ENCODE measurements around the gene ANKRD34A.
A peak's percentile ranks its signal among the peaks of the same experiment; 100 is the strongest.

ANKRD34A gene

DNA sequence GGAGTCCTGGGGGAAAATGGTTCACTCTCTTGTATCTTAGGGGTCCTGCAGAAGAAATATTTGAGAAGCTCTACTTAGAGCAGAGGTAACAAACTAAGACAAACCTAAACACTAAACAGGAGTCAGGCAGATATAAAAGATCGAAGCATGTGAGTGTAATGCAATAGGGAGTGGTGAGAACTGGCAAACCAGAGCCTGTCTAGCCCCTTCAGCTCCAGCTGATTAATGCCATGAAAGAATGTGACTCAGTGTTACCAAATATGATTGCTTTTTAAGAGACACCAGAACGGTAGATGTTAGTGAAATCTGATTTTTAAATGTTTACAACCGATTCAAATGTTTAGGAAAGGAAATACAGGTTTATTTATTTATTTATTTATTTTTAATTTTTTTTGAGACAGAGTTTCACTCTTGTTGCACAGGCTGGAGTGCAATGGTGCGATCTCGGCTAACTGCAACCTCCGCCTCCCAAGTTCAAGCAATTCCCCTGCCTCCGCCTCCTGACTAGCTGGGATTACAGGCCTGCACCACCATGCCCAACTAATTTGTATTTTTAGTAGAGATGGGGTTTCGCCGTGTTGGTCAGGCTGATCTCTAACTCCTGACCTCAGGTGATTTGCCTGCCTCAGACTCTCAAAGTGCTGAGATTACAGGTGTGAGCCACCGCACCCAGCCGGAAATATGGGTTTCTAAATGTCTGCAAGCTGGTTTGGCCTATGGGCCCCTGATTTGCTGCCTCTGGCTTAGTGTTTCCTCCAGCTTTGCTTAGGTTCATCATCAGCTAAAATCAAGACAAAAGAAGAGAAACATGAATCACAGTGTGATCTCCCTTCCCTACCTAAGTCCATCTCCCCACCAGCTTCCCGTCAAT, 19.8 kb upstream of the ANKRD34A start:
- no peak for FAIRE-seq
- TF ChIP-seq POLR2A (IDR thresholded peaks at IDR 0.05; ENCODE audit: low read depth, low read length): no peak

GRCh38 chr1:145983206-145983675, 18.9 kb upstream of the ANKRD34A start:
- DNase-seq (ENCODE audit: insufficient read length, low spot score): no peak
- no peak for TF ChIP-seq POLR2A (IDR thresholded peaks at IDR 0.05; ENCODE audit: low read depth, low read length)
- no peak for FAIRE-seq

More for the DNA sequence above, 19.8 kb upstream of the ANKRD34A start:
- DNase-seq (ENCODE audit: insufficient read length, low spot score): no peak

GRCh38 chr1:145982010-145982723, 17.8 kb upstream of the ANKRD34A start:
- no peak for DNase-seq (ENCODE audit: insufficient read length, low spot score)
- TF ChIP-seq POLR2A (IDR thresholded peaks at IDR 0.05; ENCODE audit: low read depth, low read length): no peak
- FAIRE-seq: no peak

DNA sequence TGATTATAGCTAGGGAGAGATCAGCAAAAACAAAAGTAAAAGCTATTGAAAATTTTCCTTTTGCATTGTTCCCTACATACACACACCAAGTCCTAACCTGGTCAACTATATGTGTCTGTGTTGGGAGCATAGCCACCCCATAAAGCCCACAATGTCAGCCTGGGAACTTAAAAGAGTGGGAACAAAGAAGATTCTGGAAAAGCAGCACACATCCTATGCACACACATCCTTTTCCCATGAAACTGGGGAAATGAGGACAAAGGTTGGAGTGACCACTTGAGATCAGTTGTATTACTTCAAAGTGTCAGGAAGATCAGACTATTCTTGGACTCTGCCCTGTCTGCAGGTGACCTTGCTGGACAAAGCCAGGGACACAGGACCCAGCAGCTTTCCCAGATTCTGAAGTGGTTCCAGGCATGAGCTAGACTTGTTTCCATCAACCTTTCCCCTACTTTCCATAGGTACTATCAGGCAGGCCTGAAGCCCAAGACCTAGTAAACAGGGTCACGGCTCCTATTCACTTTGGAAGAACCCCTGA, 16.2 kb upstream of the ANKRD34A start:
- TF ChIP-seq POLR2A (IDR thresholded peaks at IDR 0.05; ENCODE audit: low read depth, low read length): no peak
- no peak for FAIRE-seq
- no peak for DNase-seq (ENCODE audit: insufficient read length, low spot score)

- FAIRE-seq (no peak), DNase-seq (ENCODE audit: insufficient read length, low spot score) (no peak)
- no peak for TF ChIP-seq POLR2A (IDR thresholded peaks at IDR 0.05; ENCODE audit: low read depth, low read length)
These were observed 15.5 kb upstream of the ANKRD34A start for GRCh38 chr1:145979746-145980456.

- FAIRE-seq: peak; percentile 74
- DNase-seq (ENCODE audit: insufficient read length, low spot score): peak; percentile 86
- peak; percentile 16; the same call in 1 of the 2 replicates for TF ChIP-seq POLR2A (IDR thresholded peaks at IDR 0.05; ENCODE audit: low read depth, low read length)
These were observed 14.7 kb upstream of the ANKRD34A start for GRCh38 chr1:145978854-145979745.

- DNase-seq (ENCODE audit: insufficient read length, low spot score) (no peak), FAIRE-seq (no peak)
- TF ChIP-seq POLR2A (IDR thresholded peaks at IDR 0.05; ENCODE audit: low read depth, low read length): no peak
These were observed 14.1 kb upstream of the ANKRD34A start for GRCh38 chr1:145978471-145978853.

GRCh38 chr1:145977486-145978470, 13.4 kb upstream of the ANKRD34A start:
- peak; percentile 78 for FAIRE-seq
- DNase-seq (ENCODE audit: insufficient read length, low spot score): no peak
- no peak for TF ChIP-seq POLR2A (IDR thresholded peaks at IDR 0.05; ENCODE audit: low read depth, low read length)

- no peak for TF ChIP-seq POLR2A (IDR thresholded peaks at IDR 0.05; ENCODE audit: low read depth, low read length)
These were observed 12.6 kb upstream of the ANKRD34A start for GRCh38 chr1:145977016-145977415.

DNA sequence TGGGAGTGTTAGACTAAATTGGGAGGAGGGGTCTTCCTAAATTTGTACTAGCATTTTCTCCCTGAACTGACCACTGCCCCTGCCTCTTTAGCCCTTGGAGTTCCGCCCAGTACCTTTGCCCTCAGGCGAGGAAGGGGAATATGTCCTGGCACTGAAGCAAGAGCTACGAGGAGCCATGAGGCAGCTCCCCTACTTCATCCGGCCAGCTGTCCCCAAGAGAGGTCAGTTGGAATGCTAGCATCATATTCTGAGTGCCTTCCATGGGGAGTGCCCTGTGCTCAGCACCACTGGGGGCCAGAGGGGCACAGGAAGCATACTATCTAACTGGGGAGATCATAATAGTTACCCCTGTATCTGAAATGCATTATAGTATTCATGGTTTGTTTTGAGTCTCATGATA, 10.8 kb upstream of the ANKRD34A start:
- FAIRE-seq (no peak), DNase-seq (ENCODE audit: insufficient read length, low spot score) (no peak)
- no peak for TF ChIP-seq POLR2A (IDR thresholded peaks at IDR 0.05; ENCODE audit: low read depth, low read length)

More at GRCh38 chr1:145977016-145977415, 12.6 kb upstream of the ANKRD34A start:
- DNase-seq (ENCODE audit: insufficient read length, low spot score) (no peak), FAIRE-seq (no peak)

GRCh38 chr1:145974721-145975120, 10.3 kb upstream of the ANKRD34A start:
- no peak for DNase-seq (ENCODE audit: insufficient read length, low spot score)
- FAIRE-seq: no peak
- TF ChIP-seq POLR2A (IDR thresholded peaks at IDR 0.05; ENCODE audit: low read depth, low read length): no peak

GRCh38 chr1:145972580-145972979, 8.2 kb upstream of the ANKRD34A start:
- DNase-seq (ENCODE audit: insufficient read length, low spot score) (no peak), FAIRE-seq (no peak)
- TF ChIP-seq POLR2A (IDR thresholded peaks at IDR 0.05; ENCODE audit: low read depth, low read length): no peak

All from H54 (cell line).